ENCODE data around the gene VMO1.

The VMO1 gene

DNA sequence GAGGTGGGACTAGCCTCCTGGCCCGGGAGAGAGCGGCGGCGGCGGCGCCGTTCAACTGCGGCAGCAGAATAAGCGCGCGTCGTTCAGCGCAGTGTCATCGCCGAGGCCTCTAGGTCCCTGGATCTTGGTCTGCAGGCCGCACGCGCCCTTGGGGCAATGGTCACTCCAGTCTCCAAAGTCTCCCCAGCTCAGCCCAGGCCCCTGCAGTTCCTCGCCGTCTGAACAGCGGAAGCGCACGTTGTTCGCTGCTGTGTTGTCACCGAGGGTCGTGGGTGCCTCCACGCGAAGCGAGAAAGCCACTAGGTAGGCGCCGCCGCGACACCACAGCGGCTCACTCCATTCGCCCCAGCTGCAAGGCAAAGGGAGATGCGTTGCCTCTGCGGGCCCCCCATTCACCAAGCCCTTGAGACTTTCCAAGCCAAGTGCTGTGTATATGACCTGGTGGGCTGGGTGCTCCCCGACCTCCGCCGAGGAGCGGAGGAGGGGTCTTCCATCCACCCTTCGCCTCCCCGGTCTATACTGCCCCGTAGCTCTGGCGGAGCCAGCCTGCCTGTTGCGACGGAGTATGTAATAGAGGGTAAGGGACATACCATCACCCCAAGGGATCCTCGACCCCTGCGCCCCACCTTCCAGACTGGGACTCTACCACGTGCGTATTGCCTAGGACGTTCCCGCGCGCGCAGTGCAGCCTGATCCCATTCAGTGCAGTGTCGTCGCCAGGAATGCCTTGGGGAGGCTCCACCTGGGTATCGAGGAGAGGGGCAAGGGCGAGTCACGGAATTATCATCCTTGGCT is 656 bp downstream of the VMO1 start:
- DNase-seq (peak in 1 of 2 donors; percentile 21), ATAC-seq (no peak)
- peak overlapping the region; percentile 58 to 75 for H3K4me3 Mint-ChIP-seq
- H3K27me3 Mint-ChIP-seq, result peaks cover 81% of the 10 kb centered on the region
- no peaks in the 10 kb centered on the region for H3K9me3 Mint-ChIP-seq
- no peak overlapping the region for H3K27ac Mint-ChIP-seq
- H3K4me1 Mint-ChIP-seq, result peaks cover 45% of the 10 kb centered on the region

DNA sequence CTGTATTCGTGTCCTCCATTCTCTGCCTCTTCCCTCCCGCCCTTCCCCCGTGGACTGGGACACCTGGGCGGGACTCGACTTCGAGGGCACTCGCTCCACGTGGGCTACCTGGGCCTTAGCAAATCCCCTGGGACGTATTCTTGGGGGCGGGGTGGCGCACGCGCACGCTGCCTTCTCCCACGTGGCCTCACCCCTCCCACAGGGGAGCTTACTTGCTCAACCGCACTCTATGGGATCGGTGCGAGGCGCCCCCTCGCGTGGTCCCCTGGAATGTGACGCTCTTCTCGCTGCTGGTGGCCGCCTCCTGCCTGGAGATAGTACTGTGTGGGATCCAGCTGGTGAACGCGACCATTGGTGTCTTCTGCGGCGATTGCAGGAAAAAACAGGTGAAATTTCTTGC is 3.5 kb downstream of the VMO1 start:
- peaks cover 81% of the 10 kb centered on the region for H3K27me3 Mint-ChIP-seq
- H3K4me1 Mint-ChIP-seq, result peaks cover 25% of the 10 kb centered on the region
- no peaks in the 10 kb centered on the region for H3K9me3 Mint-ChIP-seq

DNA sequence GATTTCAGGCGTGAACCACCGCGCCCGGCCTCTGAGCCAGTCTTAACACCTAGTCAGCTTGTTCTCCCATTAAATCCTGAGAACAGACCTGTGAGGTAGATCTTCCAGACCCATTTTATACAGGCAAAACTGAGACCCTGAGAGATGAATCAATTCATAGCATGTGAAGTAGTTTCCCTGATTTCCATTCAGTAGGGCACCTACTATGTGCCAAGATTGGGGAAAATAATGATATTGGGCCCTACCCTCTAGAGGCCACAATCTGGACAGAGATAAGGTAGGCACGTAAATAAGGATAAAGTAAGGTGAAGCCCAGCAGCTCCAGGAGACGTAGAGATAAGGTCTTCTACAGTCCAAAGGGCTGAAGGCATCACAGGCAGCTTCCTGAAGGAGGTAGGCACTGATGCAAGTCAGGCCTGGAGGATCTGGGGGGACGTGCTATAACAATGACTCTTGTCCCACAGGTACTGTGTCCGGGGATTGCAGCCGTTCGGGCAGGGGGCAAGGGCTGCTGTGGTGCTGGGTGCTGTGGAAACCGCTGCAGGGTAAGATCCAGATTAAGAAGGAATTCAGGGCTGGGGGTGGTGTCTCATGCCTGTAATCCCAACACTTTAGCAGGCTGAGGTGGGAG is 5.7 kb downstream of the VMO1 start:
- peaks cover 58% of the 10 kb centered on the region for H3K27me3 Mint-ChIP-seq
- no peak for ATAC-seq
- no peak overlapping the region for H3K4me3 Mint-ChIP-seq

More for the DNA sequence above, 3.5 kb downstream of the VMO1 start:
- ATAC-seq (peak; percentile 67), DNase-seq (no peak)
- Mint-ChIP-seq H3K4me3 (no peak overlapping the region), H3K27ac (no peak overlapping the region)

GRCh38 chr17:4777969-4778760 is 8.0 kb downstream of the VMO1 start:
- peak overlapping the region in 1 of 2 donors; percentile 88 for H3K27ac Mint-ChIP-seq
- ATAC-seq, result no peak
- no peak for DNase-seq
- H3K4me3 Mint-ChIP-seq, result no peak overlapping the region
- peaks cover 7% of the 10 kb centered on the region for H3K4me1 Mint-ChIP-seq
- peaks cover 37% of the 10 kb centered on the region for H3K27me3 Mint-ChIP-seq
- no peaks in the 10 kb centered on the region for H3K9me3 Mint-ChIP-seq

More for the DNA sequence above, 5.7 kb downstream of the VMO1 start:
- no peaks in the 10 kb centered on the region for H3K9me3 Mint-ChIP-seq
- no peak for DNase-seq
- no peak overlapping the region for H3K27ac Mint-ChIP-seq
- H3K4me1 Mint-ChIP-seq, result peaks cover 10% of the 10 kb centered on the region

- no peak overlapping the region for H3K27ac Mint-ChIP-seq
- no peaks in the 10 kb centered on the region for H3K9me3 Mint-ChIP-seq
- H3K4me3 Mint-ChIP-seq, result no peak overlapping the region
- ATAC-seq, result no peak
- DNase-seq, result no peak
- peaks cover 10% of the 10 kb centered on the region for H3K4me1 Mint-ChIP-seq
- peaks cover 9% of the 10 kb centered on the region for H3K27me3 Mint-ChIP-seq
Observed at GRCh38 chr17:4772235-4772613, 13.9 kb downstream of the VMO1 start.

DNA sequence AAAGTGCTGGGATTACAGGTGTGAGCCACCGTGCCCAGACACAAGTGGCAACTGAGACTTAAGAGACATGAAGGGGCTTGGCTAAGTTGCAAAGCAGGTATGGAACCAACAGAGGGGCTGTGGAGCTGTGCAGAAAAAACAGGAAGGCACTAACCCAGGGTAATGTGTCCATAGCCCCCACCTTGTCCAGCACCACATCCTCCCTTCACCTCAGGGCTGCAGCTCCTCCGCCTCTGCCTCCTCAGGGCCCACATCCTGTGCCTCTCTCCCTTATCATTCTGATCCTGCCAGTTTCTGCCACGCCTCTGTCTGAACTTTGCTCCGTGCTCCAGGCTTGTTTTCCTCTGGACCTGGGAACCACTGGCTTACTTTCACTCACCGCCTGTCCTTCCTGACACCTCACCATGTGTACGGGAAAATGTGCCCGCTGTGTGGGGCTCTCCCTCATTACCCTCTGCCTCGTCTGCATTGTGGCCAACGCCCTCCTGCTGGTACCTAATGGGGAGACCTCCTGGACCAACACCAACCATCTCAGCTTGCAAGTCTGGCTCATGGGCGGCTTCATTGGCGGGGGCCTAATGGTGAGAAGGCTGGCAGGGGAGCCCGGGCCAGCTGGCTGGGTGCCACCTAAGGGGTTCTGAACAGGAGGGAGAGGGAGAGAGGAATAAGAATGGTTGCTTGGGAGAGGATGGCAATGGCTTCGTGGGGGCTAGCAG is 14.5 kb downstream of the VMO1 start, which contains the start of gene TM4SF5:
TM4SF5 (plus strand) TSS at position 368 of the 716 bp plus-strand sequence; CDS start at position 405, 37 bp downstream.
- DNase-seq (no peak), ATAC-seq (peak; percentile 78)
- peaks cover 9% of the 10 kb centered on the region for H3K27me3 Mint-ChIP-seq
- H3K27ac Mint-ChIP-seq, result peak within 1 kb of the TSS in 1 of 2 donors; percentile 79
- H3K4me1 Mint-ChIP-seq, result peaks cover 10% of the 10 kb centered on the region
- H3K9me3 Mint-ChIP-seq, result no peaks in the 10 kb centered on the region
- H3K4me3 Mint-ChIP-seq, result no peak within 1 kb of the TSS

GRCh38 chr17:4769628-4770027 is 16.5 kb downstream of the VMO1 start:
- DNase-seq, result no peak
- peaks cover 10% of the 10 kb centered on the region for H3K4me1 Mint-ChIP-seq
- H3K27me3 Mint-ChIP-seq, result peaks cover 9% of the 10 kb centered on the region
- H3K27ac Mint-ChIP-seq, result no peak overlapping the region
- H3K4me3 Mint-ChIP-seq, result no peak overlapping the region
- ATAC-seq, result no peak
- H3K9me3 Mint-ChIP-seq, result no peaks in the 10 kb centered on the region

- H3K27me3 Mint-ChIP-seq, result peaks cover 9% of the 10 kb centered on the region
- DNase-seq (no peak), ATAC-seq (no peak)
- no peak overlapping the region for H3K27ac Mint-ChIP-seq
- H3K9me3 Mint-ChIP-seq, result no peaks in the 10 kb centered on the region
- H3K4me1 Mint-ChIP-seq, result peaks cover 10% of the 10 kb centered on the region
- H3K4me3 Mint-ChIP-seq, result no peak overlapping the region
Observed at GRCh38 chr17:4768298-4768697, 17.9 kb downstream of the VMO1 start.

DNA sequence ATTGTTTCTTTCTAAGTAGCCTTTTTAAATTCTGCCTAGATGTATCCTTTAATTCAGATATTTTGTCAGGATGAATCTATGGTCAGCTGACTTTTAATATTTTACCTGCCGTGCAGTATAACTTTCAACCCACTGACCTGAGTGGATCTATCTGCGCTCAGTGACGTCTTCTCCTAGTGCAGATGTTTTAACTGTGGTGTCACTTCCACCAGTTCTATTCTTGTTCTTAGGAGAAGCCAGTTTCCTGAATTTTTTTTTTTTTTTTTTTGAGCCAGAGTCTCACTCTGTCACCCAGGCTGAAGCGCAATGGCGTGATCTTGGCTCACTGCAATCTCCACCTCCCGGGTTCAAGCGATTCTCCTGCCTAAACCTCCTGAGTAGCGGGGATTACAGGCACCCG is 19.4 kb downstream of the VMO1 start:
- ATAC-seq (no peak), DNase-seq (no peak)
- Mint-ChIP-seq H3K27ac (no peak overlapping the region), H3K4me1 (peaks cover 6% of the 10 kb centered on the region), H3K4me3 (no peak overlapping the region), H3K9me3 (no peaks in the 10 kb centered on the region), H3K27me3 (peaks cover 9% of the 10 kb centered on the region)

- DNase-seq, result no peak
- H3K27me3 Mint-ChIP-seq, result peaks cover 9% of the 10 kb centered on the region
- peaks cover under 1% of the 10 kb centered on the region for H3K4me1 Mint-ChIP-seq
- no peaks in the 10 kb centered on the region for H3K9me3 Mint-ChIP-seq
- no peak overlapping the region for H3K27ac Mint-ChIP-seq
- no peak for ATAC-seq
- H3K4me3 Mint-ChIP-seq, result no peak overlapping the region
Observed at GRCh38 chr17:4766201-4766600, 20.0 kb downstream of the VMO1 start.

DNA sequence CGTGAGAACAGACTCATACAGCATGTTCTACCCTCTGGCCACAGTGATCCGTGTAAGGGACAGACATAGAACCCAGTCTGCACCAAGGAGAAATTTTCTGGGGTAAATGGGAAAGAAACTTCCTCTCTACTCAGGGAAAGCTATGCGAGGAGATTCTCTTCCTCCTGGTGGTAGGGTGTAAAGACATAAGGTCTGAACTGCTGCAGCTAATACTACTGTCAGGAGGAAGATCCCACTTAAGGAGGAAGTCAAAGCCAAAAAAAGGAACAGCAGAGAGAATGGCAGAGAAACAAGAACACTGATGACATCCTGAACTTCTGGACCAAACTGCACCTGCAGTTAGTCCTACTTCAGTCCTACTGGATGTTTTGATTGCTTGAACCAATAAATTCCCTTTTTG is 21.6 kb downstream of the VMO1 start:
- DNase-seq, result no peak
- Mint-ChIP-seq H3K4me3 (no peak overlapping the region), H3K9me3 (no peaks in the 10 kb centered on the region), H3K27ac (no peak overlapping the region), H3K27me3 (peaks cover 9% of the 10 kb centered on the region), H3K4me1 (no peaks in the 10 kb centered on the region)
- no peak for ATAC-seq

GRCh38 chr17:4759776-4760236 is 26.4 kb downstream of the VMO1 start:
- H3K4me1 Mint-ChIP-seq, result no peaks in the 10 kb centered on the region
- ATAC-seq, result no peak
- no peak overlapping the region for H3K4me3 Mint-ChIP-seq
- no peak overlapping the region for H3K27ac Mint-ChIP-seq
- no peaks in the 10 kb centered on the region for H3K9me3 Mint-ChIP-seq
- no peak for DNase-seq
- peaks cover 8% of the 10 kb centered on the region for H3K27me3 Mint-ChIP-seq

- ATAC-seq, result no peak
- no peak overlapping the region for H3K27ac Mint-ChIP-seq
Observed at GRCh38 chr17:4753392-4753791, 32.8 kb downstream of the VMO1 start.

GRCh38 chr17:4751932-4752331 is 34.2 kb downstream of the VMO1 start:
- Mint-ChIP-seq H3K9me3 (no peaks in the 10 kb centered on the region), H3K4me3 (no peak overlapping the region), H3K27ac (no peak overlapping the region), H3K27me3 (peaks cover 20% of the 10 kb centered on the region), H3K4me1 (peaks cover 14% of the 10 kb centered on the region)
- ATAC-seq (no peak), DNase-seq (no peak)

More at GRCh38 chr17:4753392-4753791, 32.8 kb downstream of the VMO1 start:
- Mint-ChIP-seq H3K27me3 (peaks cover 20% of the 10 kb centered on the region), H3K4me1 (peaks cover 5% of the 10 kb centered on the region), H3K9me3 (no peaks in the 10 kb centered on the region), H3K4me3 (no peak overlapping the region)
- no peak for DNase-seq

DNA sequence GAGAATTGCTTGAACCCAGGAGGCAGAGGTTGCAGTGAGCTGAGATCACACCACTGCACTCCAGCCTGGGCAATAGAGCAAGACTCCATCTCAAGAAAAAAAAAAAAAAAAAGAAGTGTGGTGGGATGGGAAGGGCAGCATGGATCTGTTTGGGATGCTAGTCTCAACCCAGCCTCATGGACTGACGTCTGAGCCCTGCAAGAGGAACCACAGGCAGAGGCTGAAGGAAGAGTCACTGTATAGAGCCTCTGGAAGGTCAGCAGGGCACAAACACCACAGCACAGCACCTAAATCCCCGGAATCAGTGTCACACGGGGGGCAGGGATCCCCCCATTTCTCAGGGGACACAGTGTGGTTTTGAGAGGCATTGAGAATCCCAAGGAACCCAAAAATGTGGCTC is 35.6 kb downstream of the VMO1 start:
- H3K4me1 Mint-ChIP-seq, result peaks cover 14% of the 10 kb centered on the region
- no peaks in the 10 kb centered on the region for H3K9me3 Mint-ChIP-seq
- no peak overlapping the region for H3K4me3 Mint-ChIP-seq
- DNase-seq (no peak), ATAC-seq (no peak)
- no peak overlapping the region for H3K27ac Mint-ChIP-seq
- peaks cover 21% of the 10 kb centered on the region for H3K27me3 Mint-ChIP-seq

Data from stimulated activated naive CD8-positive, alpha-beta T cell treated with anti-CD3 and anti-CD28 coated beads, Interleukin-15, amount 100 ng/mL, for 72 hours (primary cell).